Osteocyte (in vitro differentiated cells): ENCODE measurements around the gene RAX. TPM values are rescaled to one million over a fixed set of nuclear protein-coding genes. Genes with fewer than 3 reads are reported as not detected.

Source experiments
- DNase-seq: peaks from one replicate; pipeline ENCODE4 v3.0.0; 2021; ENCODE audit warnings: mixed read lengths; ENCODE audit not compliant: unreplicated experiment; ENCODE audit errors: extremely low spot score
- H3K27ac Mint-ChIP-seq: one replicate; pipeline ENCODE4 v1.8.0; 2021; ENCODE audit warnings: mild to moderate bottlenecking, mixed read lengths; ENCODE audit not compliant: unreplicated experiment
- H3K27me3 Mint-ChIP-seq: one replicate; pipeline ENCODE4 v1.8.0; 2021; ENCODE audit warnings: mixed read lengths; ENCODE audit not compliant: unreplicated experiment
- H3K36me3 Mint-ChIP-seq: one replicate; pipeline ENCODE4 v1.8.0; 2021; ENCODE audit warnings: mixed read lengths; ENCODE audit not compliant: unreplicated experiment
- H3K4me1 Mint-ChIP-seq: one replicate; pipeline ENCODE4 v1.8.0; 2021; ENCODE audit warnings: mixed read lengths; ENCODE audit not compliant: unreplicated experiment
- H3K4me3 Mint-ChIP-seq: one replicate; pipeline ENCODE4 v1.8.0; 2021; ENCODE audit warnings: mild to moderate bottlenecking, moderate library complexity, mixed read lengths; ENCODE audit not compliant: unreplicated experiment
- H3K9me3 Mint-ChIP-seq: one replicate; pipeline ENCODE4 v1.8.0; 2021; ENCODE audit warnings: mixed read lengths; ENCODE audit not compliant: unreplicated experiment
- CTCF ChIP-seq: fragments of 200-600 bp; sonication (generic); IDR thresholded peaks from 2 replicates; pipeline ENCODE4 v1.5.0; 2021; ENCODE audit warnings: antibody characterized with exemption, mild to moderate bottlenecking, moderate library complexity
- total RNA-seq: library from RNA; stranded (reverse); gene quantifications from 2 replicates; pipeline ENCODE4 v1.2.1, GENCODE V29; 2021

The RAX gene
- total RNA-seq, 1 donor from 2014 or later, result not detected

GRCh38 chr18:59270689-59271257 is 2.5 kb downstream of the RAX start:
- Mint-ChIP-seq H3K27me3 (peaks cover 85% of the 10 kb centered on the region), H3K27ac (no peak overlapping the region), H3K9me3 (no peaks in the 10 kb centered on the region), H3K4me3 (no peak overlapping the region), H3K36me3 (no peaks in the 10 kb centered on the region), H3K4me1 (peaks cover 32% of the 10 kb centered on the region)
- DNase-seq, result no peak
- TF ChIP-seq CTCF, result no peak

- peaks cover 35% of the 10 kb centered on the region for H3K4me1 Mint-ChIP-seq
- H3K9me3 Mint-ChIP-seq, result no peaks in the 10 kb centered on the region
- H3K4me3 Mint-ChIP-seq, result peak overlapping the region; percentile 47
- no peaks in the 10 kb centered on the region for H3K36me3 Mint-ChIP-seq
- DNase-seq, result no peak
- no peak overlapping the region for H3K27ac Mint-ChIP-seq
- no peak for TF ChIP-seq CTCF
- H3K27me3 Mint-ChIP-seq, result peaks cover 86% of the 10 kb centered on the region
Observed at GRCh38 chr18:59269563-59270119, 3.6 kb downstream of the RAX start.

GRCh38 chr18:59268721-59269562 is 4.3 kb downstream of the RAX start:
- no peak for DNase-seq
- Mint-ChIP-seq H3K36me3 (no peaks in the 10 kb centered on the region), H3K4me1 (peaks cover 33% of the 10 kb centered on the region), H3K27ac (no peak overlapping the region), H3K27me3 (peaks cover 86% of the 10 kb centered on the region), H3K4me3 (peak overlapping the region; percentile 56), H3K9me3 (no peaks in the 10 kb centered on the region)
- TF ChIP-seq CTCF, result peak; percentile 34

GRCh38 chr18:59268127-59268720 is 5.0 kb downstream of the RAX start:
- H3K9me3 Mint-ChIP-seq, result no peaks in the 10 kb centered on the region
- TF ChIP-seq CTCF, result no peak
- H3K36me3 Mint-ChIP-seq, result no peaks in the 10 kb centered on the region
- peaks cover 87% of the 10 kb centered on the region for H3K27me3 Mint-ChIP-seq
- H3K4me1 Mint-ChIP-seq, result peaks cover 27% of the 10 kb centered on the region
- H3K4me3 Mint-ChIP-seq, result peak overlapping the region; percentile 56
- H3K27ac Mint-ChIP-seq, result no peak overlapping the region
- no peak for DNase-seq
